ENCODE measurements around the gene RETN.
A peak's percentile ranks its signal among the peaks of the same experiment; 100 is the strongest.

Gene RETN

GRCh38 chr19:7685546-7686445 lies 16.9 kb downstream of the RETN start:
- DNase-seq (ENCODE audit: low read depth), result peak; percentile 14

GRCh38 chr19:7687177-7687576 lies 18.3 kb downstream of the RETN start:
- no peak for DNase-seq (ENCODE audit: low read depth)

DNA sequence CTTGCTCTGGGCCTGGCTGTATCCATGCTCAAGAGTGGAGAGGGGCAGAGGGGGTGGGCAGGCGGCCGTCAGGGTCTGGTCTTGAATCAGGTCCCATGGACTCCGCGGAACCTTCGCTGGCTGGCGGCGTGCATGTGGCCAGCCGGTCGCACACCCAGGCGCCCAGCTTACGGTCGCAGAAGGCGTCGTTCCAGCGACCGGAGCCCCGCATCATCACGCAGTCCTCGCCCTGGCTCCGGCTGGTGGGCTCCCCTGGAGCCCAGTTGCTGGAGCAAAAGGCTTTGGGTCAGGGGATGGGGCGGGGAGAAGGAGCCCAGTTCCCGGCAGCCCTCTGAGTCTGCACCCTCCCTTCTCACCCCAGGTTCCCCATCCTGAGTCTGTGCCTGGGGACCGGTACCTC lies 20.3 kb downstream of the RETN start:
- DNase-seq (ENCODE audit: low read depth), result no peak

- no peak for DNase-seq (ENCODE audit: low read depth)
Measured at GRCh38 chr19:7690779-7691258, 22.0 kb downstream of the RETN start.

DNA sequence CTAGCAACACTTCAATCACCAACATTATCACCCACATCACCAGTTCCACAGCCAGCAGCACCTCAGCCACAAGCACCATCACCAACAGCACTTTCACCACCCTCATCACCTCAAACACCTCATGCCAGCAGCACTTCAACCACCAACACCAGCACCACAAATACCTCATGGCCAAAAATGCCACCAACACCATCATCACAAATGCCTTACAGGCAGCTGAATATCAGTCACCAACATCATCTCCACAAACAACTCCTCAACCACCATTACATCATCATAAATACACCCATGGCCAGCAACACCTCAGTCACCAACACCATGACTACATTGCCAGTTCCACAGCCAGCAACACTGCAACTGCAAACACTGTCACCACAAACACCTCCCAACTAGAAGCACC lies 22.6 kb downstream of the RETN start:
- no peak for DNase-seq (ENCODE audit: low read depth)

GRCh38 chr19:7692417-7693088 lies 23.7 kb downstream of the RETN start:
- DNase-seq (ENCODE audit: low read depth), result no peak

DNA sequence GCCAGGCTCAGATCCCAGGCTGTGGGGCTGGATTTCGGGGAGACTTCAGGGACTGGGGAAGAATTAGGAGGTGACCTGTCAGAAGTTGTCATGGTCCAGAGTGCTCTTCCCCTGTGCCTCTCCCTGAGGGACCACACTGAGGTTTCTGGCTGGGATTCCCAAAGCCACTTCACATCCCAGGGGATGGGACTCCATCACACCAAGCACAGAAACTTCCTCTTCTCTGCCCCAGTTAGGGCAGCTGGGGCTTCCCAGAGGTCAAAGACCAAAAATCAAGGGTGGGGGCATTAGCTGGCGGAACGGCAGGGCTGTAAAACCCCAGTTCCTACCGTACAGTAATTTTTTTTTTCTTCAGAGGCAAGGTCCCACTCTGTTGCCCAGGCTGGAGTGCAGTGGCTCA lies 25.6 kb downstream of the RETN start:
- DNase-seq (ENCODE audit: low read depth), result no peak

GRCh38 chr19:7697721-7698287 lies 29.0 kb downstream of the RETN start:
- no peak for DNase-seq (ENCODE audit: low read depth)

DNA sequence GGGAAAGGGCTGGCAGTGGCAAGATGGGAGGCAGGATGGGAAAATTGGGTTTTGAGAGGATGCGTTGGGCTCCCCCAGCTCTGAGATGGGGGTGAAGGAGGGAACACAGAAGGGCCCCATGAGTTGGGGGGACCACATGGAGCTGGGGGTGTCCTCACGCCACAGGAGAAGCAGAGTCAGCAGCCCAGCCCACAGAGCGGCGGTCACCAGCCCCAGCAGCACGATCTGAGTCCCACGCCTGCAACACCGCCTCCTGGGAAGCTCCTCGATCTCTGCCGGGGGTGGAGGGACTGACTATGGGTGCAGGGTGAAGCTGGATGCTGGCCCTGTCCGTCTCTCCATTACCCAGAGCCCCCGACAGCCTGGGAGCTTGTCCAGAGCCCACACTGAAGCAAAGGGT lies 29.7 kb downstream of the RETN start:
- no peak for DNase-seq (ENCODE audit: low read depth)

DNA sequence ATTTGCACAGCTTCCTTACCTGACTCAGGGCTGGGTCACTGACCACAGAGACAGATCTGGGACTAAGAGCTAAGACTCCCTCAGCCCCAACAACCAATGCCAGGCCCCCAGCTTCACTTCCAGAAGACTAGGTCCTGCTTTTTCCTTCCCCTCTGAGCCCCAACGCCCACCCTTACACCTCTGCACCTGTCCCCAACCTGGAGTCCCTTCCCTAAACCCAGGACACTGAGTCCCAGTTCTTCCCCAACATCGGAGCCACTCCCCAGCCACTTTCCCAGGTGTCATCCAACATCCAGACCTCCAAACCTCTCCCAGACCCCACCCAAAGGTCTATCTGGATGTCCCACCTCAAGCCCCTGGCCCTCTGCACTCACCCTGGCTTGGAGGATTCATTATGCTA lies 30.2 kb downstream of the RETN start:
- DNase-seq (ENCODE audit: low read depth), result no peak

DNA sequence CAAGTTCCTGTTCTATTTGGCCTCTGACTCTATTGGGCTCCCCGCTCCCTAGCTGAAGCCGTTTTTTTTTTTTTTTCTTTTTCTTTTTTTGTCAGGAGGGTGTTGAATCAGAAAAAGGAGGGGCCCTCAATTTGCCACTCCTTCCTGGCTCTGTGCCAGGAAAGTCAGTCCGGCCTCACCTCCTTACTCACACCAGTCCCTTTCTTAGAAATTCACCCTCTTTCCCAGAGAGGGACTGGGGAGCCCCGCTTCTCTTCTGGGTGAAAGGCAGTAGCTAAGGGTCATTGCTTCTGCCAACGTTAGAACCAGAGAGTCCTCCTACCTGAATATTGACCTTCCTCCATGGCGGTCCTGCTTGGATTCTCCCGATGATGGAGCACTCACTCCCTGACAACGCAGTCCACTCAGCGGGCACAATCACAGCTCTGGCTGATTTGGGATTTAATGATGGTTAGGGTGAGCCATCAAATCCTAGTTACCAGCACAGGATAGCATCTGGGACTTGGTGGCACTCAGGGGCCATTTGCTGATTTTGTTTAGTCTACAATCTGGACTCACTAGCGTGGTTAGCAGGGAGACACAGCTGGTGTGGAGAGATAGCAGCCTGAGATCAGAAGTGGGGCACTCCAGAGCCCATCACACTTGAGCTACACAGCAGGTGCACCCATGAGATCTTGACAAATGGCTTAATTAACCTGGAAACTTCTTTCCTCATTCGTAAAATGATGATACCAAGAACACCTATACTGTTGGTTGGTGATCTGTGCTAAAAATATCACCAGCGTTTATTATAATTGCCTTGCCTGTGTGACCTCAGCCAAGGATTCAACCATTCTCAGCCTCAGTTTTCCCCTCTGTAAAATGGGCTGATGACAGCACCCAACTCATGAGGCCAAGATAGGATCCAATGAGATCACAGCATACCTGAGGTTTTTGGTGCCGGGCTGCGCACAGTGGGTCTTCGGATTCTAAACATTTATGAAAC lies 30.9 kb downstream of the RETN start:
- DNase-seq (ENCODE audit: low read depth), result no peak

DNA sequence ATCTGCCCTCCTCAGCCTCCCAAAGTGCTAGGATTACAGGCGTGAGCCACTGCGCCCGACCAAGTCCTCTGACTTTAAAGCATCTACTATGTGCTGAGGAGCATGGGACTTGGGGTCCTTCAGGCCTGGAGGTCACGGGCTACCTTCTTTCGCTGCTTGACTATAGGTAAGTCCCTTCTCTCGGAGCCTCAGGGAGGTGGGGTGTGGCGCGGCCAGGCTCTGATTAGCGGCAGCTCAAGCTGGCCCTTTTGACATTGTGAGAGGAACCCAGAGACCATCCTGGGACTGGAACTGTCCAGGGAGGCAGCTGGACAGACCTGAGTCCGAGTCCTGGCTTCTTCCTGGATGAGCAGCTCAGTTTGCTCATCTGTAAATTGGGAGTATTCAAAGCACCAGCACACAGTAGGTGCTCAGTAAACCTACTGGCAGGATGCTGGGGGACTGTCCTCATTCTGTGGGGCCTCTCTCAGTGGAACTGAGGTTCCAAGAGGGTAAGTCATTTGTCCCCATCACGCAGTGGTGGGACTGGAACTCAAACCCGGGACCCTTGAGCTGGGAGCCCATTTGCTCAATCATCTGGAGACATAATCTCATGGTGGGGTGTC lies 32.3 kb downstream of the RETN start:
- DNase-seq (ENCODE audit: low read depth), result no peak

GRCh38 chr19:7701654-7702457 lies 33.0 kb downstream of the RETN start, which contains the start of gene FCER2:
Gene FCER2, minus strand, starts transcription at chr19:7702131. Its CDS starts 2,371 bp downstream, at chr19:7699760.
- no peak for DNase-seq (ENCODE audit: low read depth)

DNA sequence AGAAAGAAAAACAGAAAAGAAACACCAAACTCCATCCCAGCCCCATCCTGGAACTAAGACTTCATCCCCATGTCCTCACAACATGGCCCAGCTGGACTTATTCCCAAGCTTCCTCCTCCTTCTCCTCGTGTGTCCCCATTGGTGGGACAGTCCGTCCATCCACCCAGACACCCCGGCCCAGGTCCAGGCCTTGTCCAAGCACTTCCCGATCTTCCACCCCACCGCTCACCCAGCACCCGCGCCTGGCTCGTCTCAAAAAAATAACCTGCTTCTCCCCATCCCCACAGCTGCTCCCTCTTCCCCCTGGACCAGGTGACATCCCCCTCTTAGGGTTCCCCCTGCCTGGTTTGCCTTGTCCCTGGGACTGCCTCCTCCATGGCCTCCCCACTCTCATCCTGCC lies 34.5 kb downstream of the RETN start:
- no peak for DNase-seq (ENCODE audit: low read depth)

- no peak for DNase-seq (ENCODE audit: low read depth)
Measured at GRCh38 chr19:7704280-7705060, 35.6 kb downstream of the RETN start.

- no peak for DNase-seq (ENCODE audit: low read depth)
Measured at GRCh38 chr19:7705387-7706187, 36.7 kb downstream of the RETN start.

- DNase-seq (ENCODE audit: low read depth), result no peak
Measured at GRCh38 chr19:7706188-7706954, 37.5 kb downstream of the RETN start.

- DNase-seq (ENCODE audit: low read depth), result no peak
Measured at GRCh38 chr19:7706955-7707456, 38.2 kb downstream of the RETN start.
